ENCODE results near the gene IL4.
A peak's percentile ranks its signal among the peaks of the same experiment; 100 is the strongest.
"Not testable (repeated sequence)": the region's sequence is repeated elsewhere in the genome, so short reads cannot be mapped to it uniquely, and the experiment has no call there.

The IL4 gene
- total RNA-seq = 0 to 0.19 (median 0.09) reads per million in 3 donors

GRCh38 chr5:132673939-132674630 lies at the start of gene IL4:
IL4 (plus strand) TSS chr5:132673989; CDS start chr5:132674051, 62 bp downstream.
- Histone ChIP-seq H3K4me1 (ENCODE audit: control insufficient read depth, insufficient read depth, low read length, poor library complexity, severe bottlenecking) (peaks cover 6% of the 10 kb centered on the region), H3K27me3 (replicated peaks; ENCODE audit: control insufficient read depth, insufficient read depth, low read length, poor library complexity, severe bottlenecking) (no peaks in the 10 kb centered on the region), H3K27ac (ENCODE audit: insufficient read depth, low read length, poor library complexity, severe bottlenecking) (no peak within 1 kb of the TSS), H3K4me3 (ENCODE audit: insufficient read depth, low read depth, low read length, poor library complexity, severe bottlenecking) (peak within 1 kb of the TSS; percentile 16), H3K9me3 (ENCODE audit: control insufficient read depth, low read length) (no peaks in the 10 kb centered on the region), H3K36me3 (ENCODE audit: control insufficient read depth, insufficient read depth, low read length) (no peaks in the 10 kb centered on the region)
- DNase-seq = no peak

- peaks cover 4% of the 10 kb centered on the region for H3K36me3 ChIP-seq (ENCODE audit: control insufficient read depth, insufficient read depth, low read length)
Observed at GRCh38 chr5:132627470-132627869, 46.3 kb upstream of the IL4 start.

GRCh38 chr5:132628814-132629213 lies 45.0 kb upstream of the IL4 start:
- H3K27me3 ChIP-seq (replicated peaks; ENCODE audit: control insufficient read depth, insufficient read depth, low read length, poor library complexity, severe bottlenecking) = no peaks in the 10 kb centered on the region
- H3K9me3 ChIP-seq (ENCODE audit: control insufficient read depth, low read length) = no peaks in the 10 kb centered on the region
- no peak for DNase-seq
- H3K36me3 ChIP-seq (ENCODE audit: control insufficient read depth, insufficient read depth, low read length) = peaks cover 4% of the 10 kb centered on the region
- H3K27ac ChIP-seq (ENCODE audit: insufficient read depth, low read length, poor library complexity, severe bottlenecking) = no peak overlapping the region
- no peak overlapping the region for H3K4me3 ChIP-seq (ENCODE audit: insufficient read depth, low read depth, low read length, poor library complexity, severe bottlenecking)
- H3K4me1 ChIP-seq (ENCODE audit: control insufficient read depth, insufficient read depth, low read length, poor library complexity, severe bottlenecking) = no peaks in the 10 kb centered on the region

More at GRCh38 chr5:132627470-132627869, 46.3 kb upstream of the IL4 start:
- Histone ChIP-seq H3K27me3 (replicated peaks; ENCODE audit: control insufficient read depth, insufficient read depth, low read length, poor library complexity, severe bottlenecking) (no peaks in the 10 kb centered on the region), H3K9me3 (ENCODE audit: control insufficient read depth, low read length) (no peaks in the 10 kb centered on the region), H3K4me3 (ENCODE audit: insufficient read depth, low read depth, low read length, poor library complexity, severe bottlenecking) (no peak overlapping the region), H3K27ac (ENCODE audit: insufficient read depth, low read length, poor library complexity, severe bottlenecking) (no peak overlapping the region), H3K4me1 (ENCODE audit: control insufficient read depth, insufficient read depth, low read length, poor library complexity, severe bottlenecking) (no peaks in the 10 kb centered on the region)
- no peak for DNase-seq

- no peaks in the 10 kb centered on the region for H3K4me1 ChIP-seq (ENCODE audit: control insufficient read depth, insufficient read depth, low read length, poor library complexity, severe bottlenecking)
- H3K27ac ChIP-seq (ENCODE audit: insufficient read depth, low read length, poor library complexity, severe bottlenecking) = peak overlapping the region; percentile 33
- DNase-seq = no peak
- no peak overlapping the region for H3K4me3 ChIP-seq (ENCODE audit: insufficient read depth, low read depth, low read length, poor library complexity, severe bottlenecking)
- no peaks in the 10 kb centered on the region for H3K9me3 ChIP-seq (ENCODE audit: control insufficient read depth, low read length)
- peaks cover 3% of the 10 kb centered on the region for H3K36me3 ChIP-seq (ENCODE audit: control insufficient read depth, insufficient read depth, low read length)
- H3K27me3 ChIP-seq (replicated peaks; ENCODE audit: control insufficient read depth, insufficient read depth, low read length, poor library complexity, severe bottlenecking) = no peaks in the 10 kb centered on the region
Observed at GRCh38 chr5:132629230-132629944, 44.4 kb upstream of the IL4 start.

- H3K36me3 ChIP-seq (ENCODE audit: control insufficient read depth, insufficient read depth, low read length); H3K9me3 ChIP-seq (ENCODE audit: control insufficient read depth, low read length): not testable (repeated sequence)
Observed at GRCh38 chr5:132633587-132633986, 40.2 kb upstream of the IL4 start.

GRCh38 chr5:132635873-132636272 lies 37.9 kb upstream of the IL4 start:
- Histone ChIP-seq H3K4me1 (ENCODE audit: control insufficient read depth, insufficient read depth, low read length, poor library complexity, severe bottlenecking) (no peaks in the 10 kb centered on the region), H3K9me3 (ENCODE audit: control insufficient read depth, low read length) (no peaks in the 10 kb centered on the region), H3K27ac (ENCODE audit: insufficient read depth, low read length, poor library complexity, severe bottlenecking) (no peak overlapping the region), H3K4me3 (ENCODE audit: insufficient read depth, low read depth, low read length, poor library complexity, severe bottlenecking) (no peak overlapping the region), H3K27me3 (replicated peaks; ENCODE audit: control insufficient read depth, insufficient read depth, low read length, poor library complexity, severe bottlenecking) (no peaks in the 10 kb centered on the region), H3K36me3 (ENCODE audit: control insufficient read depth, insufficient read depth, low read length) (peaks cover 28% of the 10 kb centered on the region)
- no peak for DNase-seq

More at GRCh38 chr5:132633587-132633986, 40.2 kb upstream of the IL4 start:
- not testable (repeated sequence) for H3K27me3 ChIP-seq (replicated peaks; ENCODE audit: control insufficient read depth, insufficient read depth, low read length, poor library complexity, severe bottlenecking); H3K4me1 ChIP-seq (ENCODE audit: control insufficient read depth, insufficient read depth, low read length, poor library complexity, severe bottlenecking); DNase-seq; H3K27ac ChIP-seq (ENCODE audit: insufficient read depth, low read length, poor library complexity, severe bottlenecking); H3K4me3 ChIP-seq (ENCODE audit: insufficient read depth, low read depth, low read length, poor library complexity, severe bottlenecking)

- Histone ChIP-seq H3K4me1 (ENCODE audit: control insufficient read depth, insufficient read depth, low read length, poor library complexity, severe bottlenecking) (no peaks in the 10 kb centered on the region), H3K9me3 (ENCODE audit: control insufficient read depth, low read length) (no peaks in the 10 kb centered on the region), H3K27me3 (replicated peaks; ENCODE audit: control insufficient read depth, insufficient read depth, low read length, poor library complexity, severe bottlenecking) (no peaks in the 10 kb centered on the region), H3K36me3 (ENCODE audit: control insufficient read depth, insufficient read depth, low read length) (peaks cover 37% of the 10 kb centered on the region), H3K27ac (ENCODE audit: insufficient read depth, low read length, poor library complexity, severe bottlenecking) (no peak overlapping the region), H3K4me3 (ENCODE audit: insufficient read depth, low read depth, low read length, poor library complexity, severe bottlenecking) (no peak overlapping the region)
- no peak for DNase-seq
Observed at GRCh38 chr5:132637241-132637640, 36.5 kb upstream of the IL4 start.

GRCh38 chr5:132639706-132640130 lies 34.1 kb upstream of the IL4 start:
- peaks cover 45% of the 10 kb centered on the region for H3K36me3 ChIP-seq (ENCODE audit: control insufficient read depth, insufficient read depth, low read length)
- no peaks in the 10 kb centered on the region for H3K4me1 ChIP-seq (ENCODE audit: control insufficient read depth, insufficient read depth, low read length, poor library complexity, severe bottlenecking)
- H3K27ac ChIP-seq (ENCODE audit: insufficient read depth, low read length, poor library complexity, severe bottlenecking) = no peak overlapping the region
- H3K27me3 ChIP-seq (replicated peaks; ENCODE audit: control insufficient read depth, insufficient read depth, low read length, poor library complexity, severe bottlenecking) = no peaks in the 10 kb centered on the region
- H3K4me3 ChIP-seq (ENCODE audit: insufficient read depth, low read depth, low read length, poor library complexity, severe bottlenecking) = no peak overlapping the region
- H3K9me3 ChIP-seq (ENCODE audit: control insufficient read depth, low read length) = no peaks in the 10 kb centered on the region
- no peak for DNase-seq

- Histone ChIP-seq H3K36me3 (ENCODE audit: control insufficient read depth, insufficient read depth, low read length) (peaks cover 45% of the 10 kb centered on the region), H3K4me3 (ENCODE audit: insufficient read depth, low read depth, low read length, poor library complexity, severe bottlenecking) (no peak overlapping the region), H3K27ac (ENCODE audit: insufficient read depth, low read length, poor library complexity, severe bottlenecking) (no peak overlapping the region), H3K9me3 (ENCODE audit: control insufficient read depth, low read length) (no peaks in the 10 kb centered on the region), H3K4me1 (ENCODE audit: control insufficient read depth, insufficient read depth, low read length, poor library complexity, severe bottlenecking) (no peaks in the 10 kb centered on the region), H3K27me3 (replicated peaks; ENCODE audit: control insufficient read depth, insufficient read depth, low read length, poor library complexity, severe bottlenecking) (no peaks in the 10 kb centered on the region)
- DNase-seq = no peak
Observed at GRCh38 chr5:132640613-132641012, 33.2 kb upstream of the IL4 start.

- H3K36me3 ChIP-seq (ENCODE audit: control insufficient read depth, insufficient read depth, low read length) = peaks cover 45% of the 10 kb centered on the region
- no peak overlapping the region for H3K27ac ChIP-seq (ENCODE audit: insufficient read depth, low read length, poor library complexity, severe bottlenecking)
- DNase-seq = no peak
- no peaks in the 10 kb centered on the region for H3K27me3 ChIP-seq (replicated peaks; ENCODE audit: control insufficient read depth, insufficient read depth, low read length, poor library complexity, severe bottlenecking)
- no peaks in the 10 kb centered on the region for H3K9me3 ChIP-seq (ENCODE audit: control insufficient read depth, low read length)
- no peaks in the 10 kb centered on the region for H3K4me1 ChIP-seq (ENCODE audit: control insufficient read depth, insufficient read depth, low read length, poor library complexity, severe bottlenecking)
- no peak overlapping the region for H3K4me3 ChIP-seq (ENCODE audit: insufficient read depth, low read depth, low read length, poor library complexity, severe bottlenecking)
Observed at GRCh38 chr5:132641241-132641723, 32.5 kb upstream of the IL4 start.

Measured in effector memory CD4-positive, alpha-beta T cell (primary cell).